WTC11 (cell line): ENCODE results near the gene CATSPERZ. TPM values are rescaled to one million over a fixed set of nuclear protein-coding genes. Genes with fewer than 3 reads are reported as not detected.

Source experiments
- AR ChIP-seq: fragments of 250-450 bp; sonication (Bioruptor Pico); IDR thresholded peaks from 2 replicates; pipeline ENCODE4 v1.9.0; 2021; ENCODE audit warnings: mild to moderate bottlenecking
- ATF3 ChIP-seq: sonication (generic); formaldehyde crosslinking; conservative IDR thresholded peaks from 2 replicates; pipeline ENCODE4 v1.8.1; 2022; ENCODE audit warnings: mild to moderate bottlenecking, missing genetic modification reagents
- ATF6 ChIP-seq: sonication (generic); formaldehyde crosslinking; IDR thresholded peaks from 2 replicates; pipeline ENCODE4 v1.8.1; 2023; ENCODE audit warnings: mild to moderate bottlenecking, missing genetic modification reagents
- CDX4 ChIP-seq: fragments of 250-450 bp; sonication (Bioruptor Pico); IDR thresholded peaks from 2 replicates; pipeline ENCODE4 v1.9.0; 2021; ENCODE audit warnings: moderate library complexity, mild to moderate bottlenecking, inconsistent platforms, borderline replicate concordance
- ESRRA ChIP-seq: sonication (generic); formaldehyde crosslinking; IDR thresholded peaks from 2 replicates; pipeline ENCODE4 v1.8.1; 2022; ENCODE audit warnings: mild to moderate bottlenecking, missing genetic modification reagents, borderline replicate concordance
- GABPB1 ChIP-seq: sonication (generic); formaldehyde crosslinking; IDR thresholded peaks from 2 replicates; pipeline ENCODE4 v1.8.1; 2023; ENCODE audit warnings: mild to moderate bottlenecking, missing genetic modification reagents
- GTF2I ChIP-seq: fragments of 250-450 bp; sonication (Bioruptor Pico); conservative IDR thresholded peaks from 2 replicates; pipeline ENCODE4 v1.4.0; 2021; ENCODE audit warnings: mild to moderate bottlenecking
- IRF1 ChIP-seq: sonication (generic); formaldehyde crosslinking; IDR thresholded peaks from 2 replicates; pipeline ENCODE4 v1.8.0; 2023; ENCODE audit warnings: missing genetic modification reagents
- IRF2 ChIP-seq: sonication (generic); formaldehyde crosslinking; IDR thresholded peaks from 2 replicates; pipeline ENCODE4 v1.8.0; 2022; ENCODE audit warnings: low read depth, missing genetic modification reagents, borderline replicate concordance
- KAT7 ChIP-seq: sonication (generic); formaldehyde crosslinking; IDR thresholded peaks from 2 replicates; pipeline ENCODE4 v1.8.1; 2023; ENCODE audit warnings: missing genetic modification reagents, mild to moderate bottlenecking, borderline replicate concordance
- MLX ChIP-seq: sonication (generic); formaldehyde crosslinking; IDR thresholded peaks from 2 replicates; pipeline ENCODE4 v1.8.1; 2023; ENCODE audit warnings: mild to moderate bottlenecking, missing genetic modification reagents, moderate library complexity
- MXD4 ChIP-seq: fragments of 250-450 bp; sonication (Bioruptor Pico); IDR thresholded peaks from 2 replicates; pipeline ENCODE4 v1.8.0; 2021; ENCODE audit warnings: mild to moderate bottlenecking, moderate library complexity, borderline replicate concordance
- NFE2L1 ChIP-seq: sonication (generic); formaldehyde crosslinking; IDR thresholded peaks from 2 replicates; pipeline ENCODE4 v1.8.1; 2023; ENCODE audit warnings: missing genetic modification reagents
- NFYB ChIP-seq: sonication (generic); formaldehyde crosslinking; conservative IDR thresholded peaks from 2 replicates; pipeline ENCODE4 v1.8.0; 2022; ENCODE audit warnings: low read depth, missing genetic modification reagents
- NR3C1 ChIP-seq: sonication (generic); formaldehyde crosslinking; conservative IDR thresholded peaks from 2 replicates; pipeline ENCODE4 v1.8.1; 2023; ENCODE audit warnings: low read depth, mild to moderate bottlenecking, missing genetic modification reagents
- PREB ChIP-seq: sonication (generic); formaldehyde crosslinking; IDR thresholded peaks from 2 replicates; pipeline ENCODE4 v1.8.1; 2022; ENCODE audit warnings: mild to moderate bottlenecking, missing genetic modification reagents, moderate library complexity, borderline replicate concordance
- PRRX2 ChIP-seq: fragments of 250-450 bp; sonication (Bioruptor Pico); IDR thresholded peaks from 2 replicates; pipeline ENCODE4 v1.8.0; 2021; ENCODE audit warnings: mild to moderate bottlenecking
- SMAD4 ChIP-seq: sonication (generic); formaldehyde crosslinking; IDR thresholded peaks from 2 replicates; pipeline ENCODE4 v1.8.0; 2022; ENCODE audit warnings: mild to moderate bottlenecking, missing genetic modification reagents
- TEAD4 ChIP-seq: sonication (generic); formaldehyde crosslinking; IDR thresholded peaks from 2 replicates; pipeline ENCODE4 v1.8.0; 2022; ENCODE audit warnings: mild to moderate bottlenecking, missing genetic modification reagents
- TP53 ChIP-seq: sonication (generic); formaldehyde crosslinking; IDR thresholded peaks from 2 replicates; pipeline ENCODE4 v1.8.1; 2023; ENCODE audit warnings: mild to moderate bottlenecking, missing genetic modification reagents
- USF2 ChIP-seq: sonication (generic); formaldehyde crosslinking; IDR thresholded peaks from 2 replicates; pipeline ENCODE4 v1.8.1; 2023; ENCODE audit warnings: mild to moderate bottlenecking, missing genetic modification reagents, moderate library complexity
- ZBTB43 ChIP-seq: sonication (generic); formaldehyde crosslinking; IDR thresholded peaks from 2 replicates; pipeline ENCODE4 v1.8.1; 2023; ENCODE audit warnings: mild to moderate bottlenecking, missing genetic modification reagents
- ZMAT4 ChIP-seq: fragments of 250-450 bp; sonication (Bioruptor Pico); IDR thresholded peaks from 2 replicates; pipeline ENCODE4 v1.9.0; 2021; ENCODE audit warnings: mild to moderate bottlenecking
- ZNF219 ChIP-seq: sonication (generic); formaldehyde crosslinking; IDR thresholded peaks from 2 replicates; pipeline ENCODE4 v1.8.0; 2023; ENCODE audit warnings: missing genetic modification reagents, mild to moderate bottlenecking, borderline replicate concordance
- ZNF232 ChIP-seq: sonication (generic); formaldehyde crosslinking; IDR thresholded peaks from 2 replicates; pipeline ENCODE4 v1.8.0; 2022; ENCODE audit warnings: mild to moderate bottlenecking, missing genetic modification reagents
- ZNF263 ChIP-seq: sonication (generic); formaldehyde crosslinking; IDR thresholded peaks from 2 replicates; pipeline ENCODE4 v1.8.1; 2022; ENCODE audit warnings: low read depth, mild to moderate bottlenecking, moderate library complexity, missing genetic modification reagents
- ZNF396 ChIP-seq: fragments of 250-450 bp; sonication (Bioruptor Pico); IDR thresholded peaks from 2 replicates; pipeline ENCODE4 v1.8.0; 2021; ENCODE audit warnings: mild to moderate bottlenecking, moderate library complexity, borderline replicate concordance
- ZNF416 ChIP-seq: fragments of 250-450 bp; sonication (Bioruptor Pico); IDR thresholded peaks from 2 replicates; pipeline ENCODE4 v1.9.0; 2021; ENCODE audit warnings: mild to moderate bottlenecking, inconsistent platforms
- total RNA-seq: library from RNA; stranded (reverse); gene quantifications from 3 replicates; pipeline ENCODE4 v1.2.3, GENCODE V29; 2021

The CATSPERZ gene
- total RNA-seq, 1 experiment from 2014 or later = 2.5 TPM

- TF ChIP-seq ATF6 = no peak
- TF ChIP-seq NFYB (CRISPR knock-in tag) = no peak; the same call in 1 of the 2 replicates
- TF ChIP-seq TP53 = no peak
- TF ChIP-seq ATF3 (CRISPR knock-in tag) = no peak
- no peak for TF ChIP-seq ESRRA (CRISPR knock-in tag)
- no peak for TF ChIP-seq SMAD4 (CRISPR knock-in tag)
- no peak for TF ChIP-seq PREB
- no peak for TF ChIP-seq MXD4 (CRISPR knock-in tag)
- TF ChIP-seq IRF1 (CRISPR knock-in tag) = no peak
- no peak for TF ChIP-seq AR (CRISPR knock-in tag)
- 0 out of 2 replicates have a peak, but pooled peaks have one; percentile 15 for TF ChIP-seq KAT7 (CRISPR knock-in tag)
- TF ChIP-seq NFE2L1 (CRISPR knock-in tag) = 0 out of 2 replicates have a peak, but pooled peaks have one; percentile 12
- no peak for TF ChIP-seq TEAD4 (CRISPR knock-in tag)
- no peak for TF ChIP-seq NR3C1 (CRISPR knock-in tag)
- no peak for TF ChIP-seq ZNF232 (CRISPR knock-in tag)
- TF ChIP-seq GABPB1 (CRISPR knock-in tag) = no peak
- no peak for TF ChIP-seq ZNF263 (CRISPR knock-in tag)
- TF ChIP-seq PRRX2 (CRISPR knock-in tag) = no peak
- no peak for TF ChIP-seq GTF2I (CRISPR knock-in tag)
- TF ChIP-seq ZNF416 (CRISPR knock-in tag) = peak; percentile 8; the same call in 1 of the 2 replicates
- TF ChIP-seq USF2 = no peak
- no peak for TF ChIP-seq IRF2 (CRISPR knock-in tag)
- TF ChIP-seq CDX4 (CRISPR knock-in tag) = no peak
- no peak for TF ChIP-seq MLX (CRISPR knock-in tag)
- TF ChIP-seq ZNF219 (CRISPR knock-in tag) = no peak
- no peak for TF ChIP-seq ZMAT4 (CRISPR knock-in tag)
- TF ChIP-seq ZNF396 = no peak
- no peak for TF ChIP-seq ZBTB43 (CRISPR knock-in tag)
These were observed 18.0 kb downstream of the CATSPERZ start, which contains the start of gene PRDX5 (continued) for GRCh38 chr11:64317961-64318765.
